HEK293T (cell line): ENCODE data around the gene LNPEP.

Experiments
- ARNT ChIP-seq: fragments of 450-650 bp; IDR thresholded peaks from 2 replicates; pipeline ENCODE4 v1.6.1; 2017; ENCODE audit warnings: mild to moderate bottlenecking
- BHLHE40 ChIP-seq: fragments of 450-650 bp; IDR thresholded peaks from 2 replicates; pipeline ENCODE4 v1.6.1; 2016; ENCODE audit warnings: mild to moderate bottlenecking, moderate library complexity, borderline replicate concordance
- CTBP1 ChIP-seq: fragments of 450-650 bp; IDR thresholded peaks from 2 replicates; pipeline ENCODE4 v1.6.1; 2016; ENCODE audit warnings: borderline replicate concordance
- ELF4 ChIP-seq: fragments of 450-650 bp; IDR thresholded peaks from 2 replicates; pipeline ENCODE4 v1.6.1; 2017; ENCODE audit warnings: antibody characterized with exemption
- FOXA1 ChIP-seq: fragments of 450-650 bp; IDR thresholded peaks from 2 replicates; pipeline ENCODE4 v1.6.1; 2016; ENCODE audit warnings: mild to moderate bottlenecking
- FOXK2 ChIP-seq: fragments of 450-650 bp; IDR thresholded peaks from 2 replicates; pipeline ENCODE4 v1.6.1; 2016; ENCODE audit warnings: mild to moderate bottlenecking
- TARDBP ChIP-seq: fragments of 450-650 bp; IDR thresholded peaks from 2 replicates; pipeline ENCODE4 v1.6.1; 2016

- TF ChIP-seq FOXK2 (no peak), FOXA1 (no peak), ARNT (no peak), TARDBP (no peak), BHLHE40 (no peak), CTBP1 (no peak), ELF4 (no peak)
Measured at GRCh38 chr5:96997265-96997859, 61.5 kb downstream of the LNPEP start.
